OCI-LY1 (cell line): Measurements from ENCODE around the gene ADGRA3.

Experiments
- H2AFZ ChIP-seq: fragments of 200-600 bp; sonication (generic), shearing (Covaris generic); 2 replicates; pipeline ENCODE4 v1.6.0; 2014; ENCODE audit warnings: antibody characterized with exemption, mild to moderate bottlenecking, low read length
- H3F3A ChIP-seq: fragments of 200-600 bp; sonication (generic), shearing (Covaris generic); 2 replicates; pipeline ENCODE4 v1.6.0; 2014; ENCODE audit warnings: mild to moderate bottlenecking, antibody characterized with exemption, low read length, moderate library complexity; ENCODE audit not compliant: insufficient read depth
- H3K27ac ChIP-seq: fragments of 200-600 bp; sonication (generic); 2 replicates; pipeline ENCODE4 v1.5.1; 2014; ENCODE audit warnings: low read length, mixed run types, mild to moderate bottlenecking, low read depth; ENCODE audit not compliant: poor library complexity, severe bottlenecking
- H3K27me3 ChIP-seq: fragments of 200-600 bp; sonication (generic); 2 replicates; pipeline ENCODE4 v1.6.0; 2014; ENCODE audit warnings: antibody characterized with exemption, mild to moderate bottlenecking, low read length, moderate library complexity; ENCODE audit not compliant: insufficient read depth
- H3K36me3 ChIP-seq: fragments of 200-600 bp; sonication (generic); 2 replicates; pipeline ENCODE4 v1.6.1; 2014; ENCODE audit warnings: mild to moderate bottlenecking, antibody characterized with exemption, low read length, moderate library complexity, mixed read lengths; ENCODE audit not compliant: insufficient read depth
- H3K4me1 ChIP-seq: fragments of 200-600 bp; sonication (generic); 2 replicates; pipeline ENCODE4 v1.5.1; 2014; ENCODE audit warnings: mild to moderate bottlenecking, low read length, moderate library complexity; ENCODE audit not compliant: insufficient read depth, severe bottlenecking
- H3K4me2 ChIP-seq: fragments of 200-600 bp; sonication (generic), shearing (Covaris generic); 2 replicates; pipeline ENCODE4 v1.6.1; 2014; ENCODE audit warnings: low read length
- H3K4me3 ChIP-seq: fragments of 200-600 bp; sonication (generic); 2 replicates; pipeline ENCODE4 v1.5.1; 2014; ENCODE audit warnings: low read length, low read depth, mild to moderate bottlenecking, mixed read lengths; ENCODE audit not compliant: poor library complexity, severe bottlenecking
- H3K79me2 ChIP-seq: fragments of 200-600 bp; shearing (Covaris generic); 2 replicates; pipeline ENCODE4 v1.6.1; 2016; ENCODE audit warnings: mixed run types, low read length, mixed read lengths; ENCODE audit not compliant: insufficient read depth
- H3K9ac ChIP-seq: fragments of 200-600 bp; sonication (generic), shearing (Covaris generic); 2 replicates; pipeline ENCODE4 v1.6.1; 2014; ENCODE audit warnings: mild to moderate bottlenecking, low read length, mixed read lengths
- H3K9me2 ChIP-seq: fragments of 200-600 bp; sonication (generic), shearing (Covaris generic); 2 replicates; pipeline ENCODE4 v1.6.1; 2014; ENCODE audit warnings: low read depth, mild to moderate bottlenecking, low read length, mixed read lengths
- H3K9me3 ChIP-seq: fragments of 200-600 bp; shearing (Covaris generic); 2 replicates; pipeline ENCODE4 v1.6.1; 2014; ENCODE audit warnings: low read length, mixed read lengths
- H4K20me1 ChIP-seq: fragments of 200-600 bp; sonication (generic), shearing (Covaris generic); 2 replicates; pipeline ENCODE4 v1.6.0; 2016; ENCODE audit warnings: mild to moderate bottlenecking, low read length; ENCODE audit not compliant: insufficient read depth
- EZH2 ChIP-seq: fragments of 200-600 bp; sonication (generic), shearing (Covaris generic); IDR thresholded peaks from 2 replicates; pipeline ENCODE4 v1.8.0; 2017; ENCODE audit warnings: borderline replicate concordance, mixed run types, mild to moderate bottlenecking, antibody characterized with exemption, low read length, moderate library complexity, mixed read lengths
- TF ChIP-seq, protein P1 (sequence below): fragments of 200-600 bp; sonication (generic), shearing (Covaris generic); IDR thresholded peaks from 2 replicates; pipeline ENCODE4 v1.5.1; 2017; ENCODE audit warnings: mild to moderate bottlenecking, antibody characterized with exemption, low read length, moderate library complexity, mixed read lengths

Gene ADGRA3

DNA sequence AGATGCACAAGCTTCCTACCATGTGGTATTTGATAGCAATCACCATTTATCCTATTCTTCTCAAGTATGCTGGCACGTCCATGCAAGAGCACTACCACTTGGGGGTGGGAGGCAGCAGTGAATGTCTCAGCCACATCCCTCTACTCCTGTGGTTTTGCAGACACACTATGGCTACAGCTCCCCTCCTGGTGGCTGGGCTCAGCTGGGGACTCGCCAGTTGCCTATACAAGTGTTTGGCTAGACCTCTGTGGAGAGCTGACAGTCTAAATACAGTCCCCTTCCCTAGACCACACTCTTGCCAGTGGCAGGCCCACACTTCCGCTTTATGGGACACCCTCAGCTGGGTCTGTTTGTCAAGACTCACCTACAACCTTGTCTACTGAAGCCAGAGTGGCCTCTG is 53.2 kb downstream of the ADGRA3 start:
- H4K20me1 ChIP-seq: no peaks in the 10 kb centered on the region

DNA sequence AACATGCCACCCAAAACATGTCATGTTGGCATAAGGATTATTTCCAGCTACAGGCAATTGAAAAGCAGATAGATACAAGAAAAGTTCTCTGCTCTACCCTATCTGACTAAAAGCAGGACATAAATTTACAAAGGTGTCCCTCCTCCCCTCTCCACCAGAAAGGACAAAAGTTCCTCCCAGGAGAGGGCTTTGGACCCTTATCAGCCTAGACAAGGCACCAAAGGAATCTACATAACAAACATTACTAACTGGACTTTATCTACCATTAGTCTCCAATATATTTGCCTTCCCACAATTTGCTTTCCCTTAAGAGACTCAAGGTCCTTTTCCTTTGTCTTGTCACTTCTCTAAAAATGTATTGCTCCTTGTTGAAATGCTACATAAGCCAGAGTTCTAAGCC is 55.6 kb downstream of the ADGRA3 start:
- no peaks in the 10 kb centered on the region for H3K9me2 ChIP-seq
- H3K4me1 ChIP-seq: no peaks in the 10 kb centered on the region
- no peak overlapping the region for H3K9ac ChIP-seq
- H3K79me2 ChIP-seq: no peaks in the 10 kb centered on the region
- no peaks in the 10 kb centered on the region for H3K9me3 ChIP-seq
- no peak overlapping the region for H3K27ac ChIP-seq
- no peak overlapping the region for H3K4me2 ChIP-seq
- H4K20me1 ChIP-seq: no peaks in the 10 kb centered on the region
- H3K36me3 ChIP-seq: no peaks in the 10 kb centered on the region
- no peak overlapping the region for H3K4me3 ChIP-seq
- H3F3A ChIP-seq: no peaks in the 10 kb centered on the region
- TF ChIP-seq, protein P1, sequence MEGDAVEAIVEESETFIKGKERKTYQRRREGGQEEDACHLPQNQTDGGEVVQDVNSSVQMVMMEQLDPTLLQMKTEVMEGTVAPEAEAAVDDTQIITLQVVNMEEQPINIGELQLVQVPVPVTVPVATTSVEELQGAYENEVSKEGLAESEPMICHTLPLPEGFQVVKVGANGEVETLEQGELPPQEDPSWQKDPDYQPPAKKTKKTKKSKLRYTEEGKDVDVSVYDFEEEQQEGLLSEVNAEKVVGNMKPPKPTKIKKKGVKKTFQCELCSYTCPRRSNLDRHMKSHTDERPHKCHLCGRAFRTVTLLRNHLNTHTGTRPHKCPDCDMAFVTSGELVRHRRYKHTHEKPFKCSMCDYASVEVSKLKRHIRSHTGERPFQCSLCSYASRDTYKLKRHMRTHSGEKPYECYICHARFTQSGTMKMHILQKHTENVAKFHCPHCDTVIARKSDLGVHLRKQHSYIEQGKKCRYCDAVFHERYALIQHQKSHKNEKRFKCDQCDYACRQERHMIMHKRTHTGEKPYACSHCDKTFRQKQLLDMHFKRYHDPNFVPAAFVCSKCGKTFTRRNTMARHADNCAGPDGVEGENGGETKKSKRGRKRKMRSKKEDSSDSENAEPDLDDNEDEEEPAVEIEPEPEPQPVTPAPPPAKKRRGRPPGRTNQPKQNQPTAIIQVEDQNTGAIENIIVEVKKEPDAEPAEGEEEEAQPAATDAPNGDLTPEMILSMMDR: no peak
- no peak for TF ChIP-seq EZH2
- no peaks in the 10 kb centered on the region for H3K27me3 ChIP-seq
- H2AFZ ChIP-seq: no peak overlapping the region

More for the DNA sequence above, 53.2 kb downstream of the ADGRA3 start:
- Histone ChIP-seq H3K9me3 (no peaks in the 10 kb centered on the region), H3K79me2 (no peaks in the 10 kb centered on the region), H3F3A (no peaks in the 10 kb centered on the region), H3K36me3 (no peaks in the 10 kb centered on the region), H3K27me3 (no peaks in the 10 kb centered on the region), H3K9me2 (no peaks in the 10 kb centered on the region), H3K4me3 (no peak overlapping the region), H3K4me2 (no peak overlapping the region), H2AFZ (no peak overlapping the region), H3K9ac (no peak overlapping the region), H3K4me1 (no peaks in the 10 kb centered on the region), H3K27ac (no peak overlapping the region)
- TF ChIP-seq, protein P1: no peak
- TF ChIP-seq EZH2: no peak

DNA sequence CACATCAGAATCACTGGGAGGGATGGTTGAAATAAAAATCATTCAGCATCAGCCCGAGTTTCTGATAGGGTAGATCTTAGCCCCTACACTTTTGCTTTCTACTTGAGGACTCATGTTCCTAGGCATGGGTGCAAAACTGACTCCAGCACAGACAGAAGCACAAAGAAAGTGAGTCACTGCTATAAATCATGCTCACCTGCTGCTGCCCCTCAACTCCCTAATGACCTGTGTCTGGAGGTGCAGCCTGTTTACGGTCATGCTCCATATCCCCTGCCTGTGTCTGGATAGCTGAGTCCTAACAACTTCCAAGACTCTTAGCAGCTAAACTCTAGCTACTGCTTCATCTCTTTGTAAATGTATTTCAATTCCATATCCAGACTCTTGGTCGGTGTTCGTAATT is 57.8 kb downstream of the ADGRA3 start:
- no peaks in the 10 kb centered on the region for H3K79me2 ChIP-seq
- no peak overlapping the region for H3K27ac ChIP-seq
- H3K4me2 ChIP-seq: no peak overlapping the region
- H3F3A ChIP-seq: no peaks in the 10 kb centered on the region
- no peaks in the 10 kb centered on the region for H3K36me3 ChIP-seq
- no peak overlapping the region for H3K9ac ChIP-seq
- no peaks in the 10 kb centered on the region for H3K4me1 ChIP-seq
- H4K20me1 ChIP-seq: no peaks in the 10 kb centered on the region
- no peak overlapping the region for H3K4me3 ChIP-seq
- no peaks in the 10 kb centered on the region for H3K9me3 ChIP-seq
- H2AFZ ChIP-seq: no peak overlapping the region
- TF ChIP-seq EZH2: no peak
- TF ChIP-seq, protein P1: no peak
- H3K27me3 ChIP-seq: no peaks in the 10 kb centered on the region
- H3K9me2 ChIP-seq: no peaks in the 10 kb centered on the region
